ENCODE measurements around the gene PAQR3. TPM values are rescaled to one million over a fixed set of nuclear protein-coding genes. Genes with fewer than 3 reads are reported as not detected.

Gene PAQR3
- total RNA-seq, 1 experiment from 2014 or later: 11.4 TPM

GRCh38 chr4:78902298-78902697 is 36.9 kb downstream of the PAQR3 start:
- no TSS peak for BruUV-seq (replicated peaks)
- no peak overlapping the region for H3K27ac ChIP-seq (ENCODE audit: low read depth, low read length, poor library complexity, severe bottlenecking)
- no peaks in the 10 kb centered on the region for H3K27me3 ChIP-seq (replicated peaks; ENCODE audit: insufficient read depth, low read depth, low read length, poor library complexity)
- TF ChIP-seq CTCF (conservative IDR thresholded peaks at IDR 0.05; ENCODE audit: low read depth, low read length) (no peak), EZH2 (IDR thresholded peaks at IDR 0.05; ENCODE audit: borderline replicate concordance, low read depth, low read length, poor library complexity, severe bottlenecking) (no peak)
- no peak for DNase-seq (ENCODE audit: low spot score)
- H3K4me3 ChIP-seq (ENCODE audit: low read depth, low read length, poor library complexity, severe bottlenecking): no peak overlapping the region
- H3K36me3 ChIP-seq (ENCODE audit: insufficient read depth, low read length, poor library complexity, severe bottlenecking): no peaks in the 10 kb centered on the region
- intact Hi-C loops (cut with micrococcal nuclease; ENCODE audit: unreplicated experiment): loop anchor here (1.0 kb wide), 1 partner anchor 9 kb away; no protein-coding TSS in a partner anchor
- ChIA-PET POLR2A (ENCODE audit: low non-redundant PET) (no interaction called here), CTCF (no interaction called here)
- no peaks in the 10 kb centered on the region for H3K4me1 ChIP-seq (ENCODE audit: insufficient read depth, low read length, poor library complexity, severe bottlenecking)
- H3K9me3 ChIP-seq (ENCODE audit: low read depth, low read length, poor library complexity, severe bottlenecking): no peaks in the 10 kb centered on the region

GRCh38 chr4:78901882-78902281 is 37.4 kb downstream of the PAQR3 start:
- Histone ChIP-seq H3K4me3 (ENCODE audit: low read depth, low read length, poor library complexity, severe bottlenecking) (no peak overlapping the region), H3K4me1 (ENCODE audit: insufficient read depth, low read length, poor library complexity, severe bottlenecking) (no peaks in the 10 kb centered on the region), H3K9me3 (ENCODE audit: low read depth, low read length, poor library complexity, severe bottlenecking) (no peaks in the 10 kb centered on the region), H3K27me3 (replicated peaks; ENCODE audit: insufficient read depth, low read depth, low read length, poor library complexity) (no peaks in the 10 kb centered on the region), H3K36me3 (ENCODE audit: insufficient read depth, low read length, poor library complexity, severe bottlenecking) (no peaks in the 10 kb centered on the region), H3K27ac (ENCODE audit: low read depth, low read length, poor library complexity, severe bottlenecking) (no peak overlapping the region)
- TF ChIP-seq CTCF (conservative IDR thresholded peaks at IDR 0.05; ENCODE audit: low read depth, low read length): no peak
- no peak for TF ChIP-seq EZH2 (IDR thresholded peaks at IDR 0.05; ENCODE audit: borderline replicate concordance, low read depth, low read length, poor library complexity, severe bottlenecking)
- intact Hi-C loops (cut with micrococcal nuclease; ENCODE audit: unreplicated experiment): loop anchor here (1.0 kb wide), 1 partner anchor 9 kb away; no protein-coding TSS in a partner anchor
- POLR2A ChIA-PET (ENCODE audit: low non-redundant PET): no interaction called here
- no TSS peak for BruUV-seq (replicated peaks)
- DNase-seq (ENCODE audit: low spot score): no peak
- CTCF ChIA-PET: no interaction called here

DNA sequence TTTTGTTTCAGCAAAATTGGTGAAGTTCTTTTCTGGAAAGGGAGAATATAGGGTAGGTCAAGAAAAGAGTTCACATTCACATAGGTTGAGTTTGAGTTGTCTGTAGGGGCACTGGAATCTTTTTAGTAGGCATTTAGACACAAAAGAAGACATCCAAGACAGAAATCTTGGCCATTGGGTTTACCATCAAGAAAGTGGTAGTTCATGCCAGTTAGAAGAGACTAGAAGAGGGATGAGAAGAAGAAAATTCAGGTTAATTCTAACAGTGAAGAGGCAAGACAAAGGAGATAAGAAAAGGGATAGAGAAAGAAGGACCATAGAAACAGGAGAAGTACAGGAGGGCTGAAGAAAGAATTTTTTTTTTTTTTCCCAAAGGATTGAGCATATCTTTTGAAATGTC is 39.9 kb downstream of the PAQR3 start:
- no peaks in the 10 kb centered on the region for H3K9me3 ChIP-seq (ENCODE audit: low read depth, low read length, poor library complexity, severe bottlenecking)
- H3K4me1 ChIP-seq (ENCODE audit: insufficient read depth, low read length, poor library complexity, severe bottlenecking): no peaks in the 10 kb centered on the region
- ChIA-PET POLR2A (ENCODE audit: low non-redundant PET) (no interaction called here), CTCF (no interaction called here)
- DNase-seq (ENCODE audit: low spot score): no peak
- intact Hi-C loops (cut with micrococcal nuclease; ENCODE audit: unreplicated experiment): no loop called here
- H3K27me3 ChIP-seq (replicated peaks; ENCODE audit: insufficient read depth, low read depth, low read length, poor library complexity): no peaks in the 10 kb centered on the region
- no peaks in the 10 kb centered on the region for H3K36me3 ChIP-seq (ENCODE audit: insufficient read depth, low read length, poor library complexity, severe bottlenecking)
- BruUV-seq (replicated peaks): no TSS peak
- H3K4me3 ChIP-seq (ENCODE audit: low read depth, low read length, poor library complexity, severe bottlenecking): no peak overlapping the region
- TF ChIP-seq EZH2 (IDR thresholded peaks at IDR 0.05; ENCODE audit: borderline replicate concordance, low read depth, low read length, poor library complexity, severe bottlenecking) (no peak), CTCF (conservative IDR thresholded peaks at IDR 0.05; ENCODE audit: low read depth, low read length) (no peak)
- no peak overlapping the region for H3K27ac ChIP-seq (ENCODE audit: low read depth, low read length, poor library complexity, severe bottlenecking)

Measured in A673 (cell line).